Myocyte (in vitro differentiated cells): ENCODE data around the gene EFCAB7. TPM values are rescaled to one million over a fixed set of nuclear protein-coding genes. Genes with fewer than 3 reads are reported as not detected.
"Not testable (repeated sequence)": the region's sequence is repeated elsewhere in the genome, so short reads cannot be mapped to it uniquely, and the experiment has no call there.

ENCODE experiments used
- DNase-seq: peaks from one replicate; pipeline ENCODE4 v3.0.0-alpha.2; 2012; ENCODE audit warnings: low read depth
- total RNA-seq: library from RNA; depleted of rRNA; stranded (reverse); fragments of >200 nt; gene quantifications from 2 replicates; pipeline ENCODE4 v1.2.3, GENCODE V29; 2014

Gene EFCAB7
- total RNA-seq, 1 donor from 2014 or later = 9.8 TPM

GRCh38 chr1:63548877-63549276 lies 25.6 kb downstream of the EFCAB7 start:
- no peak for DNase-seq

- DNase-seq = no peak
Measured at GRCh38 chr1:63555480-63555879, 32.2 kb downstream of the EFCAB7 start.

GRCh38 chr1:63557365-63557987 lies 34.2 kb downstream of the EFCAB7 start:
- DNase-seq = peak; percentile 34

GRCh38 chr1:63559357-63559756 lies 36.0 kb downstream of the EFCAB7 start:
- DNase-seq = no peak

- no peak for DNase-seq
Measured at GRCh38 chr1:63563745-63564144, 40.4 kb downstream of the EFCAB7 start.

GRCh38 chr1:63569068-63569467 lies 45.7 kb downstream of the EFCAB7 start:
- no peak for DNase-seq

- DNase-seq = no peak
Measured at GRCh38 chr1:63569640-63570316, 46.5 kb downstream of the EFCAB7 start.

- not testable (repeated sequence) for DNase-seq
Measured at GRCh38 chr1:63572686-63573085, 49.4 kb downstream of the EFCAB7 start.

GRCh38 chr1:63574203-63574796 lies 51.0 kb downstream of the EFCAB7 start:
- DNase-seq = not testable (repeated sequence)

- peak; percentile 64 for DNase-seq
Measured at GRCh38 chr1:63575340-63575826, 52.1 kb downstream of the EFCAB7 start.

GRCh38 chr1:63586326-63586725 lies 63.0 kb downstream of the EFCAB7 start:
- DNase-seq = not testable (repeated sequence)

GRCh38 chr1:63590166-63590560 lies 66.8 kb downstream of the EFCAB7 start:
- DNase-seq = no peak

GRCh38 chr1:63592536-63593302 lies 69.4 kb downstream of the EFCAB7 start:
- no peak for DNase-seq

GRCh38 chr1:63593303-63593885 lies 70.1 kb downstream of the EFCAB7 start, which contains the start of gene PGM1:
Gene PGM1 (plus strand): TSS chr1:63593411. CDS start chr1:63593489, 78 bp downstream.
- peak; percentile 81 for DNase-seq

- DNase-seq = peak; percentile 65
Measured at GRCh38 chr1:63593886-63594605, 70.7 kb downstream of the EFCAB7 start.

GRCh38 chr1:63595435-63595834 lies 72.1 kb downstream of the EFCAB7 start:
- no peak for DNase-seq

- no peak for DNase-seq
Measured at GRCh38 chr1:63599799-63600198, 76.5 kb downstream of the EFCAB7 start.

GRCh38 chr1:63600248-63600647 lies 76.9 kb downstream of the EFCAB7 start:
- DNase-seq = no peak

- no peak for DNase-seq
Measured at GRCh38 chr1:63601061-63601460, 77.7 kb downstream of the EFCAB7 start.

GRCh38 chr1:63601463-63601862 lies 78.1 kb downstream of the EFCAB7 start:
- no peak for DNase-seq
